NT2/D1 (cell line): ENCODE data around the gene EGLN2.
"Not testable (repeated sequence)": the region's sequence is repeated elsewhere in the genome, so short reads cannot be mapped to it uniquely, and the experiment has no call there.

Experiments used
- SUZ12 ChIP-seq: IDR thresholded peaks from 2 replicates; pipeline ENCODE4 v1.6.1; 2011; ENCODE audit not compliant: insufficient read length, insufficient read depth; ENCODE audit errors: extremely low read depth
- YY1 ChIP-seq: IDR thresholded peaks from 2 replicates; pipeline ENCODE4 v1.6.1; 2011; ENCODE audit not compliant: insufficient read length, insufficient read depth
- ZNF274 ChIP-seq: IDR thresholded peaks from 2 replicates; pipeline ENCODE4 v1.6.1; 2011; ENCODE audit warnings: mild to moderate bottlenecking, low read depth, low read length

DNA sequence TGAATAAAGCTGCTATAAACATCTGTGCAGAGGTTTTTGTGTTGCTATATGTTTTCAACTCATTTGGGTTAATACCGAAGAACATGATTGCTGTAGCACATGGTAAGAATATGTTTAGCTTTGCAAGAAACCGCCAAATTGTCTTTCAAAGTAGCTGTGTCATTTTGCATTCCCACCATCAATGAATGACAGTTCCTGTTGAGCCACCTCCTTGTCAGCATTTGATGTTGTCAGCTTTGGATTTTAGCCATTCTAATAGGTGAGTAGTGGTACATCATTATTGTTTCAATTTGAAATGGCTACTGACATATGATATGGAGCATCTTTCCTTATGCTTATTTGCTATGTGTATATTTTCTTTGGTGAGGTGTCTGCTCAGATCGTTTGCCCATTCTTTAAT is 43.0 kb downstream of the EGLN2 start:
- TF ChIP-seq YY1, ZNF274, SUZ12: not testable (repeated sequence)
